OCI-M2 (cell line): ENCODE results near the gene SLC35E1.
"Not testable (repeated sequence)": the region's sequence is repeated elsewhere in the genome, so short reads cannot be mapped to it uniquely, and the experiment has no call there.

ENCODE experiments used
- DNase-seq: peaks from one replicate; lab custom pipeline; 2025; ENCODE audit not compliant: unreplicated experiment; lab: John Stamatoyannopoulos, UW

SLC35E1 gene

DNA sequence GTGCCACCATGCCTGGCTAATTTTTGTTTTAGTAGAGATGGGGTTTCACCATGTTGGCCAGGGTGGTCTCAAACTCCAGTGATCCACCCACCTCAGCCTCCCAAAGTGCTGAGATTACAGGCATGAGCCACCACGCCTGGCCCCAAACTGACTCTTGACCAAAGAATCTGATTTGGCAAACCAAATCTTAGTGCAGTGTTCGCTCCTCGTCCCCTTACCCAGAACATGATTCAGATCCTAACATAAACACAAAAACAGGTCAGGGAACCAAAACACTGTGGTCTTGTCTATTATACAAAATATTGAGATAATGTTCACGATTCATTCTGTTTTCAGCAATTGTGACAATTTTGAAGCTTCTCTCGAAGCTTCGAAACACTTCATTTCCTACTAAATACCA lies 20.3 kb downstream of the SLC35E1 start:
- DNase-seq = not testable (repeated sequence)

DNA sequence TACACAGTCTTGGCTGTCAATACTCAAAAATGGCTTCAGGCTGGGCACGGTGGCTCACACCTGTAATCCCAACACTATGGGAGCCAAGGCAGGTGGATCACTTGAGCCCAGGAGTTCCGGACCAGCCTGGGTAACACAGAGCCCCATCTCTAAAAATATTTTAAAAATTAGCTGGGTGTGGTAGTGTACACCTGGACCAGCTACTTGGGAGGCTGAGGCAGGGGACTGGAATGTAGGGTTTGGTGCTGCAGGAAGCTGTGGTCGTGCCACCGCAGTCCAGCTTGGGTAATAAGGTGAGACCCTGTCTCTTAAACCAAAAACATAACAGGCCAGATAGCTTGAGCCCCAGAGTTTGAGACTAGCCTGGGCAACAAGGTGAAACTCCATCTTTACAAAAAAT lies 23.3 kb downstream of the SLC35E1 start:
- DNase-seq = no peak

DNA sequence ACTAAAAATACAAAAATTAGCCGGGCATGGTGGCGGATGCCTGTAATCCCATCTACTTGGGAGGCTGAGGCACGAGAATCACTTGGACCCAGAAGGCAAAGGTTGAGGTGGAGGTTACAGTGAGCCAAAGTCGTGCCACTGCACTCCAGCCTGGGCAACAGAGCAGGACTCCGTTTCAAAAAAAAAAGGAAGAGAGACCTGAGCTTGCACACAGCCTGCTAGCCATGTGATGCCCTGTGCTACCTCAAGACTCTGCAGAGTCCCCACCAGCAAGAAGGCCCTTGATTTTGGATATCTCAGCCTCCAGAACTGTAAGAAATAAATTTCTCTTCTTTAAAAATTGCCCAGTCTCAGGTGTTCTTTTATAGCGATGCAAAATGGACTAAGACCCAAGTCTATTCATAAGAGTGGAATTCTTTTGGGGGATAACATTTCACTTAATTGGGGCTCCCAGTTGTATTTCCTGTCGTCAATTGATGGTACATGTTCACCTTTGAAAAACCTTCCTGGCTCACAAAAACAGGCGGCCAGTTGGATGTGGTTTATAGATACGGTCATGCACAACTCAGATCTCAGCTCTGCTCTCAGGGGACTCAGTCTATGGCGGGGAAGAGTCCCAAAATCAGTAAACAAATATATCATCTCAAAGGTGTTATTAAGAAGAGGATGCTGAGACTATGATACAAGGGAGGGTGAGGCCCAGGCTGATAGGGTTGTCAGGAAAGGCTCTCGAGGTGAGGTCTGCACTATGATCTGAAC lies 27.6 kb downstream of the SLC35E1 start:
- no peak for DNase-seq

DNA sequence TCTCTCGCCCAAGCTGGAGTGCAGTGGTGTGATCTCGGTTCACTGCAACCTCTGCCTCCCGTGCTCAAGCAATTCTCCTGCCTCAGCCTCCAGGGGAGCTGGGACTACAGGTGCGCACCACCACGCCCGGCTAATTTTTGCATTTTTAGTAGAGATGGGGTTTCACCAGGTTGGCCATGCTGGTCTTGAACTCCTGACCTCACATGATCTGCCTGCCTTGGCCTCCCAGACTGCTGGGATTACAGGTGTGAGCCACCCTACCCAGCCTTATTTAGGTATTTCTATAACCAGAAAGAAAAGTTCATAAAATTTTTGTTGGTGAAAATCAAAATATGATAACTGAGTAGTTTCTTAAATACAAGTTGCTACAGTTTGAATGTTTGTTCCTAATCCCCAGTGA lies 28.5 kb downstream of the SLC35E1 start:
- not testable (repeated sequence) for DNase-seq

DNA sequence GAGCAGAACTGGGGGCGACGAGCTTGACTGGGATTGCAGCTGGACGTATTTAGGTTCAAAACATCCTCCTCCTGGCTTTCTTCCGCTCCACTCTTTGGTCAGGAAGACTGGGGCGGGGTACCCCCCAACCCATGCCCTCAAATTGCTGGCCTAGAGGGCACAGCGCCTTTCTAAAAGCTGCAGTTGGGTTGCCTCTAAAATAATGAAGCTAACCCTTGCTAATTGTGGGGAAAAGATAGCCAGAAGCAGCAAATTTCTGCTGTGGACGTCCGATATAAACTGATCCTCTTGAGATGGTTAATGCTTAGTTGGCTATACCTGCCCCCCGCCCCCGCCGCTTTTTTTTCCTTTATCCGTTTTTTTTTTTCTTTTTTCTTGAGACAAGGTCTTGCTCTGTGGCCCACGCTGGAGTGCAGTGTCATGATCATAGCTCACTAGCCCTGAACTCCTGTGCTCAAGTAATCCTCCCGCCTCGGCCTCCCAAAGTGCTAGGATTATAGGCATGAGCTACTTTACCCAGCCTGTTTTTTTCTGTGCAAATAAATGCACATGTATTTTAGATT lies 29.2 kb downstream of the SLC35E1 start:
- DNase-seq = peak; percentile 96

DNA sequence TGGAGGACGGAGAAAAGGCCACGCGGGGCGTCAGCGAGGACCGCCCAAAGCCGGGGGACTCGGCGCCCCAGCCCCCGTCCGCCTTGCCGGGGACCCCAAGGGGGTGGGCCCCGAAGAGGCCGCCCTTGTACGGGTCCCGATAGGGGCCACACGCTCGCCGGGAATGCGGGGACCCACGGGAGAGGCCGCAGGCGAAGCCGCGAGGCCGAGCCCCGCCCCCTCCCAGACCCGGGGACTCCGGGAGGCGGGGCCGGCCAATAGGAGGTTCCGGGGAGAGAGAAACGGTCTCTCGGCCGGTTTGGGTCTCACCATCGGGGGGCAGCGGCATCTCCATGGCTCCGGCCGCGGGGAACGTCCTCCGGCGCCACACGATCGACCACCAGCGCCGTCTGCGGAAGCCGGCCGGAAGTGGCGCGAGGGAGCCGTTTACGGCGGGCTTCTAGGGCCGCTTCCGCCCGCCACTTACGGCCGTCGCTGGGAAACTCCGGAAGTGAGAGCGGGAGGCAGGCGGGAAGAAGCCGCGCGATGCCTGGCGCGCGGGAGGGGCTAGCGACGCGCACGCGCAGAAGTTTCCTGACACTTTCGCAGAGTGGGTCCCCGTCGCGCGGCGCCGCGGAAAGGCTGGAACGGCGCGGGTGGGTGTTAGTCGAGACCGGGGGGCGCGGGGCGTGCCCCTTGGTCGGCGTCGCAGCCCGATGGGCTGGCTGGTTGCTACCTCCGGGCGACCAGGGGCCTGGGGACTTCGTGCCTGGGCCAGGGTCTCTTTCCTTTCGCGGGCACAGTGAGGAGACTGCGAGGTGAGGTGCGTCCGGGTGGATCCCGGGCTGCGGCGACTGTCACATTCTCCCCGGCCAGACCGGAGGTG lies 29.9 kb downstream of the SLC35E1 start, which contains the start of gene CHERP:
TSS of gene CHERP (minus strand) at position 393 of the 865 bp plus-strand sequence. CDS start at position 334, 59 bp downstream.
- DNase-seq = peak; percentile 98

DNA sequence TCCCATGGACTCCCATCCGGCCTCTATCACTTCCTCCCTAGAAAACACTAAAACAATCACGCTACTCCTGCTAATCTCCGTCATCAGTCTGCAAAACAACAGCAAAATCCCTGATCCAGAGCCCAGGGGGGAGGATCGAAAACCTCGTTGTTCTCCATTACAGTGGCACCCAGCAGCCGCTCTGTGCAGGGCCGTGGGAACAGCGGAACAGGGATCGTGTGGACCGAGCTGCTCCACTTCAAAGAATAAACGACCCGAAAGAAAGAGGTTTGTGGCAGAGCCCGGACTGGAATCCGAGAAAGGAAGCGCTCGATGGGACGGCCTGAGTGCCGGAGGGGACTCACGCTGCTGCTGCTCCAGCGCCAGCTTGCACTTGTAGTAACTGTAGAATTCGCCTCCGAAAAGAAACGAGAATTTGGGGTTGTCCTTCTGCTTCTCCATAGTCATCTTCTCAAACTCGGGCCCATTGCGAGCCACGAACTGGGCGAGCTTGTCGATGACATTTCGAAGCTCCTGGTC lies 30.6 kb downstream of the SLC35E1 start:
- no peak for DNase-seq

DNA sequence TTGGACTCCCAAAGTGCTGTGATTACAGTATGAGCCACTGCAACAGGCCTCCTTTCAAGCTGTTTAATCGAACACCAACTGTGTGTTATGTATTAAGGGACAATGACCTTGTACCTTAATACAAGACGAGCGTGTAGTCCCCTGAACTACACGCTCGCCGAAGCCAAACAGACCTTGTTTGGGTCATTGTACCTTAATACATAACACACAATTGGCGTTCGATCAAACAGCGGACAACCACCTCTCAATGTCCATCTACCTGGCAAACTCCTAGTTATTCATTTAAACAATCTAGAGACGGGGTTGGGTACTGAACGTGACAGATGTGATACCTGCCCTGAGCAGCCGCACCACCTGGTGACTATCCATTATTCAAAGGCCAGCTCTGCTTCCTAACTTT lies 31.3 kb downstream of the SLC35E1 start:
- no peak for DNase-seq

DNA sequence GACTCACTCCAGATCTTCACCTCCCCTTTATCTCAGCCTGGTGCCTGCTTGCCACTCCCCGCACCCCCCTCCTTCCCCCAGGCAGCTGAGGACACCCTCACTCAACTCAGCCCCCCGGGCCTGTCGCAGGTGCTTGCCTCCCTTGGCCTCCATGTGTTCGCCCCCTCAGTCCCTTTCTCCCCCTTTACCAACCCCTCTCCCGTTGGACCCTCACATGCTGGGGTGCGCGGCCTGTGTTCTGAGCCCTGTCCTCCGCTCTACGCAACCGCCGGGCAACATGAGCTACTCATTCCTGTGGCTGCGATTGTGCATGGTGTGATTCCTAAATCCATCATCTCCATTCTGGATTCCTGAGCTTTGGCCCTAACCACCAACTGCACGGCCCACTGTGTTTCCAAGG lies 35.1 kb downstream of the SLC35E1 start:
- DNase-seq = no peak

DNA sequence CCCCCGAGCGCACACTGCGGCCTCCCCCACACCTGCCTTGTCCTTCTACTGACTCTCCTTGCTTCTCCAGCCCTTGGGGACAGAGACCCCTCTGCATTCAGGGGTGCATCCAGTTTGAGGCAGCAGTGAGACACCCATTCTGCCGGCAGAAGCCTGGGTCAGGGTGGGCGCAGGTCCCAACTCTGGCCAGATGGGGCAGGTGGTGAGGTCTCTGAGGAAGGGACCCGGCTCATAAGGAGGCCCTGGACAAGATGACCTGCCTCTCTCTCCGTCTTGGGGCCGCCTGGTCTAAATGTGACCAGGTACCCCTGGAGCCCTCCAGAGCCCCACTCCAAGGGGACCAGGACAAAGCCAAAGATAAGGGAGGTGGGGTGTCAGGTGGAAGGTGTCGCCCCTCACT lies 36.1 kb downstream of the SLC35E1 start:
- DNase-seq = no peak

DNA sequence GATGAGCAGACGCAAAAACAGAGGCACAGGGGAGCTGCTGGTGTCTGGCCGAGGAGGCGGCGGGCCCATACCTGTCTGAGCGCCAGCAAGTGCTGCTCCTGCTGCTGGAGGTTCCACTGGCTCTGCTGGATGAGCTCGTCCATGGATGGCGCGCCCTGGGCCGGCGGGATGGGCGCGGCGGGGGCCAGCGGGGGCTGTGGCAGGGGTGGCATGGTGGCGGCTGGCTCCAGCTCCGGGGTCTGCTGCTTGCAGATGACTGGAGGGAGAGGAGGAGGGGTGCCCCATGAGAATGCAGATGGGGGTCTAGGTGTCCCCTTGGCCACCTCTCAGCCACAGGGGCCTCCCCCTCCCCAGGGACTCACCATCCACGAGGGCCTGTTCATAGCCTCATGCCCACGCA lies 36.8 kb downstream of the SLC35E1 start:
- DNase-seq = no peak

DNA sequence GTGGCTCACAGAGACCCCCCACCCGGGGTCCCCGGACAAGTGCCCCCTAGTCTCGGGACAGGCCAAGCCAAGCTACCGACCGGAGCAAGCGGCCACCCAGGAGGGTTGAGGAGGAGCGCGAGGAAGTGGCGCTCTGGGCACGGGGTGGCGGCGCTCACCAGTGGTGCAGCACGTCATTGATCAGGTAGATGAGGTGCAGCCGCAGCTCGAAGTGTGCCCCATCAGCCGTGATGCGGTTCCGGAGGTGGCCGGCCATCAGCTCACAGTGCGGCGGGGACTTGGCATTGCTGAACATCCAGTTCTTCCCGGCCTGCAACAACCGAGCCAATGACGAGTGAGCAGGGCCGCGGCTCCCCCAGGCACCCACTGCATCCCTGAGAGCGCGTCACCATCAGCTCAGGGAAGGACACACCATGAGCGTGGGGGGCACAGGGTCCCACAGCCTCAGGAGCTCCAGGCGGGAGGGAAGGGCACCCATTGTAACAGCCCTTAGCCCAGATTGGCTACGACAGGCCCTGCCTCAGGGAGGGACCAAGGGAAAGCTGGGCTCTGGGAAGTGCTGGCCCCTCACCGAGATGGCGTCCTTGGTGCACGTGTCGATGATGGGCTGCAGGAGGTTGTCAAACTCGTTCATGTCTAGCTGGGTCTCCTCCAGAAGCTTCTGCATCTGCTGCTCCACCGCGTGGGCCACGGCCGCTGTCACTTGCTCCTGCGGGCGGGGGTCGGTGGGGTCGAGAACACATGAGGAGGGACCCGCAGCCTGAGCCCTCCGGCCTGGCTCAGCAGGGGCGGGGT lies 39.6 kb downstream of the SLC35E1 start:
- DNase-seq = no peak

DNA sequence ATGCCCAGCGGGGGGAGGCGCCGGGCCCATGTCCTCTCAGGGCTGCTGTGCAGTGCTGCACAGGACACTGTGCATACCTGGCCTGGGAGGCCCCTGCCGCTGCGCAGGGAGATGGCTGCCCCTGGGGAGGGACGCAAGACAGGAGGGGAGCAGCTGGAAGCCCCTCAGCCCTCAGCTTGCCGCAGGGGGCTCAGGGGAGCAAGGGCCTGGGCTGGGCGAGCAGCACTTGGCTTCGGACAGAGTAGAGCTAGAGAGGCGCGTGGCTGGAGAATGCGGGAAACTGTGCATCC lies 40.9 kb downstream of the SLC35E1 start:
- no peak for DNase-seq

DNA sequence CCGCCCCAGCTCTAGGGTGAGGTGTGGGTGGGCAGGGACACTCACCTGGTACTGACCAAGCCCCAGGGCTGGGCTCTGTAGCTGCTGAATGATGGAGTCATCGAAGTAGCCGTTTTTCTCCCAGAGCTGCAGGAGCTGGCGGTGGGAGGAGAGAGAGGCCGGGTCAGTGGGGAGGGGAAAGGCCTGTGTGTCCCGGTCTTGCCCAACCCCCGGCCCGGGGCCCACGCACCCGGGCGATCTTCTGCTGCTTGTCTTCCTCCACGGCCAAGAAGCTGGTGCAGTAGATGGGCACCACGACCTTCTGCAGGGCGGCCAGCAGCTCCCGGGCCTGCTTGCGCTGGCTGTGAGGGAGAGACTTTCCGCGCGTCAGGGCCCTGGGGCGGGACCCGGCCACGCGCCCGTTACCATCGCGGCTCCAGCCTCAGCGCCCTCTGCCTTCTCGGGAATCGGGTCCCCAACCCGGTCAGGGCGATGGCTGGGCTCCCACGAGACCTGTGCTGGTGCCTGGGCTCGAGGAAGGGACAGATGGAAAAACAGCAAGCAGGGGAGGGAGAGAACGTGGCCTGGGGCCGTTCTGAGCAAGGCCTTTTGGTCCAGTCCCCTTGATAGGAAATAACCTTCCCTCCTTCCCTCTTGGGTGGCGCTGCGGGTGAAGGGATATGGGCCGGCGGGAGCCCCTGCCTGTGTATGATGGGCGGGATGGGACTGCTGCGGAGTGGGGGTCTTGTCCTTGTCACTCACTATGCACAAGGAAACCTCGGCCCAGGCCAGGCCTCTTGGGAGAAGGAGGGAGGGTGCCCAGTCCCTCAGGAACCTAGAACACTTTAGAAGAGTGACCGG lies 41.5 kb downstream of the SLC35E1 start:
- no peak for DNase-seq

DNA sequence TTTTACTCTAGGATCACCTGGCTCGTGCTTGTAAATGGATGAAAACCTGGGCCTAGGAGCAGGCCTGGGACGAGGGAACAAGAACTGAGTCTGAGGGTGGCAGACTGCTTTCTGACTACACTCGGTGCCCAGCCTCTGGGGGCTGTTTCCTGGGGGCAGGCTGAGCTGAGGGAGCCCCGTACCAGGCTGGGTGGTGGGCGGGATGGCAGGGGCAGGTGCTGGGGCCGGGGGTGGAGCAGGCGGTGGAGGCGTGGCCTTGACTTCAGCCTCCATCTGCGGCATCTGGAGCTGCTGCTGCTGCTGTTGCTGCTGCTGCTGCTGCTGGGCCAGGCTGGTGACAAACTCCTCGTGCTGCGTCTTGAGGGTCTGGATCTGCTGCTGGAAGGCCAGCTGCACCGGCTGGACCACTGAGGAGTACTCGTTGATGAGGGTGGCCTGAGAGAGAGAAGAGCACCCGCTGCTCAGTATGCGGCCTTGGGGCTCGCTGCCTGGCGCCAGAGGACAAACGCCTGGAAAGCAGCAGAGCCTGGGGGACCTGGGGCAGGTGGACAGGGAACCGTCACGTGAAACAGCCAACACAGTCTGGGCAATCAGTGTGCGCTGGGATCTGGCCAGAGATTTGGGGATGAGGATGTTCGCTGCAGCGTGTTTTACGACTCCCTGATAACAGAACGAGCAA lies 42.6 kb downstream of the SLC35E1 start:
- no peak for DNase-seq

DNA sequence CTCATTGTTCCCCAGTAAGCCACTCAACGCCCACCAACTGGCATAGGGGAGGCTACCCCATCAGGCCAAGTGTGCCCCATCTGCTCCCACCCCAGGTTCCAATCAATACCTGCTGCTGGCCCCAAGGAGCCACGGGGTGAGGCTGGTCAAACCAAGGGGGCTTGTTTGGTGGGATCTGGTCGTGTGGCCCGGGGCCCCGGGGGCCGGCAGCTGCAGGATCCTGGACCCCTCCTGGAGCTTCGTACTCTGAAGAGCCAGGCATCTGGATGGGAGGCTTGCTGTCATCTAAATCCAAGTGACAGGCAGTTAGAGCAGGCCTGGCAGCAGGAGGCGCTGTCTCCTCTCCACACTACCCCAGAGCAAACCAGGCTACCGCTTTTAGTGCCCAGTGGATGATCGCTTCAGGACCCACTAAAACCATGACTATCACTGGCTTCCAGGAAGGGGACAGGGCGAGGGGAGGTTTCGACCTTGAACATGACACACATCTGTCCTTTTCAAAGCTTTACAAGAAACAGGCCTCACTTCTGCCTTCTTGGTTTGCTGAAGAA lies 44.2 kb downstream of the SLC35E1 start:
- DNase-seq = no peak

DNA sequence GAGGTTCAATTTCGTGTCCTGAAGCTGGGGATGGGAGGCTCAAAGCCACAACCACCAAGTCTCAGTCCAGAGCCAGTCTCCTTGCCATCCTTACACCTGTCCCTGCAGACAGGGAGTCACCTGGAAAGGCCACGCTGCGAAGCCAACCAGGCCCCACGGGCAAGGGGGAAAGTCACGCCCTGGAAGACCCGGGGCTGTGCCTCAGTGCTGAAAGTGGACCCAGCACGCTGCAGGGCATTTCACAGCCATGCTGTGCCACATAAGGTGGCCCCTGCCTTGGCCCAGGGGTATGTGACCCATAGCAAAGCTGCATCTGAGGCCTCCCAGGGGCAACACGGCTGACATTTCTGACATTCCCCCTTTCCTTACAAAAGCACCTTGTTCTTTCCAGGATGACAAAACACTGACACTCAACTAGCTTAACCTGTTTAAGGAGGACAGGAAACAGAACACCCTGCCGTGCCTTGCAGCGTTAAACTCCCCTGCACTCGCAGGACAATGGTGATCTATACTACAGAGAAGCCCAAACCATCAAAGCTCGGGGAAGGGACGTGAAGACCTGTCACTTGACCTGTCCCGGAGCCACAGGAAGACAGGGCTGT lies 44.8 kb downstream of the SLC35E1 start:
- DNase-seq = no peak

DNA sequence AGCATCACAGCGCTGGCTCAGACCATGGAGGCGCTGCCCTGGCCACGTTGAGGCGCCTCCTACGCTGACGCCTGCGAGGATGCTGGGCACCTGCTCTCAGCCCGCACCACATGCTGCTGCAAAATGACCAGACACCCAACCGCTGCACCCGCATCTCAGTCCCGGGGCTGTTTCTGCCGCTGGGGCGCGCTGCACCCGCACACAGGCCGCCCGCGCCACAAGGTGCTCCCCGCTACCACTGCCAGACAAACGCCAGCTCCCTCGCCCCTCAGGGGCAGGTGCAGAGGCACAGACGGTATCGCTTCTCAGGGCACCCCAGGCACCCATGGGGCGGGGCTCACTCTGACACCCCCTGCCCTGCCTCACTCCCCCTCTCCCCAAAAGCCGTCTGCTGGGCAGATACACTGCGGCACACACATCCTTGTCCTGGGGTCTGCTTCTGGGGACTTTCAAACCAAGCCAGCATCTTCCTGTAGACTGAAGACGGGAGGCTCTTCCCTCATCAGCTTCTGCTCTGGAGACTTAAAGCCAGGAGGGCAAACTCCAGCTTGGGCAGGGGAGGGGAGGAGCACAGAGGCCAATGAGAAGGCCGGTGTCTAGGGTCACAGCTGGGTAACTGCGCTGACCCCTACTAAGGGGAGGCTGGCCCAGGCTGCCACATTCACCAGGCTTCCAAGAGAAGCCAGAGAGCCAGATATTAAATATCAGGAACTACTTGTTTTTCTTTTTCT lies 46.3 kb downstream of the SLC35E1 start:
- no peak for DNase-seq
